ENCODE data around the gene LRP1-AS. TPM values are rescaled to one million over a fixed set of nuclear protein-coding genes. Genes with fewer than 3 reads are reported as not detected.

LRP1-AS gene
- total RNA-seq, 2 donors from 2014 or later = not detected

- H3K36me3 ChIP-seq = peaks cover 7 to 31% of the 10 kb centered on the region in 2 donors
- no peak overlapping the region for H3K4me3 ChIP-seq
- no peaks in the 10 kb centered on the region for H3K4me1 ChIP-seq (replicated peaks)
- 79% methylated on average over 4 of the region's 4 CpGs for WGBS
- H3K27me3 ChIP-seq (replicated peaks; ENCODE audit: insufficient read depth) = no peaks in the 10 kb centered on the region
- H3K9me3 ChIP-seq = no peaks in the 10 kb centered on the region
- H3K27ac ChIP-seq = no peak overlapping the region
- TF ChIP-seq POLR2AphosphoS5 (IDR thresholded peaks at IDR 0.05) (no peak), POLR2A (IDR thresholded peaks at IDR 0.05) (no peak)
- TF ChIP-seq, protein P1, sequence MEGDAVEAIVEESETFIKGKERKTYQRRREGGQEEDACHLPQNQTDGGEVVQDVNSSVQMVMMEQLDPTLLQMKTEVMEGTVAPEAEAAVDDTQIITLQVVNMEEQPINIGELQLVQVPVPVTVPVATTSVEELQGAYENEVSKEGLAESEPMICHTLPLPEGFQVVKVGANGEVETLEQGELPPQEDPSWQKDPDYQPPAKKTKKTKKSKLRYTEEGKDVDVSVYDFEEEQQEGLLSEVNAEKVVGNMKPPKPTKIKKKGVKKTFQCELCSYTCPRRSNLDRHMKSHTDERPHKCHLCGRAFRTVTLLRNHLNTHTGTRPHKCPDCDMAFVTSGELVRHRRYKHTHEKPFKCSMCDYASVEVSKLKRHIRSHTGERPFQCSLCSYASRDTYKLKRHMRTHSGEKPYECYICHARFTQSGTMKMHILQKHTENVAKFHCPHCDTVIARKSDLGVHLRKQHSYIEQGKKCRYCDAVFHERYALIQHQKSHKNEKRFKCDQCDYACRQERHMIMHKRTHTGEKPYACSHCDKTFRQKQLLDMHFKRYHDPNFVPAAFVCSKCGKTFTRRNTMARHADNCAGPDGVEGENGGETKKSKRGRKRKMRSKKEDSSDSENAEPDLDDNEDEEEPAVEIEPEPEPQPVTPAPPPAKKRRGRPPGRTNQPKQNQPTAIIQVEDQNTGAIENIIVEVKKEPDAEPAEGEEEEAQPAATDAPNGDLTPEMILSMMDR (IDR thresholded peaks at IDR 0.05) = no peak
- intact Hi-C loops (cut with DNase I) = no loop called here
- DNase-seq (ENCODE audit: low spot score) = no peak
Observed at GRCh38 chr12:57160040-57160439, 12.6 kb upstream of the LRP1-AS start.

DNA sequence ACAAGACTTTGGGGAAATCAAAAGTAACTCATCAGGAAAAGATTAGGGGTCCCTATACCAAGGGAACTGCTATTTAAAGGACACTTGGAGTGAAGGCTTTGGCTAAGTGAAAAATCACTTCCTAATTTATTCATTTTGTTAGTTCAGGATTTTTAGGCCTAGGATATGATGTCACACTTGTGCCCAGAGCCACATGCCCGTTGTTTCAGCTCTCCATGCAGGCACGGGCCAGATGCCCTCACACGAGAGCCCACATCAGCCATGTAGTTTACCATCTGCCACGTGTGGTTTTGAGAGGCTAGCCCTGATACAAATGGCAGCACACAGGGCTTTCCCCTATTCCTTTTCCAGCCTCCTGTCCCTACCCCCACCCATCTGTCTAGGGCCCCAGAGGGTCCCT is 11.9 kb upstream of the LRP1-AS start:
- 76% methylated on average over 4 of the region's 4 CpGs for WGBS

GRCh38 chr12:57158665-57159064 is 11.2 kb upstream of the LRP1-AS start:
- peaks cover 7 to 31% of the 10 kb centered on the region in 2 donors for H3K36me3 ChIP-seq
- DNase-seq (ENCODE audit: low spot score) = no peak

More for the DNA sequence above, 11.9 kb upstream of the LRP1-AS start:
- intact Hi-C loops (cut with DNase I) = no loop called here
- H3K4me1 ChIP-seq (replicated peaks) = no peaks in the 10 kb centered on the region
- TF ChIP-seq, protein P1 (IDR thresholded peaks at IDR 0.05) = no peak
- no peak for TF ChIP-seq POLR2A (IDR thresholded peaks at IDR 0.05)
- no peak for TF ChIP-seq POLR2AphosphoS5 (IDR thresholded peaks at IDR 0.05)
- no peaks in the 10 kb centered on the region for H3K27me3 ChIP-seq (replicated peaks; ENCODE audit: insufficient read depth)
- H3K9me3 ChIP-seq = no peaks in the 10 kb centered on the region
- peaks cover 7 to 31% of the 10 kb centered on the region in 2 donors for H3K36me3 ChIP-seq
- no peak for DNase-seq (ENCODE audit: low spot score)
- H3K27ac ChIP-seq = no peak overlapping the region
- no peak overlapping the region for H3K4me3 ChIP-seq

DNA sequence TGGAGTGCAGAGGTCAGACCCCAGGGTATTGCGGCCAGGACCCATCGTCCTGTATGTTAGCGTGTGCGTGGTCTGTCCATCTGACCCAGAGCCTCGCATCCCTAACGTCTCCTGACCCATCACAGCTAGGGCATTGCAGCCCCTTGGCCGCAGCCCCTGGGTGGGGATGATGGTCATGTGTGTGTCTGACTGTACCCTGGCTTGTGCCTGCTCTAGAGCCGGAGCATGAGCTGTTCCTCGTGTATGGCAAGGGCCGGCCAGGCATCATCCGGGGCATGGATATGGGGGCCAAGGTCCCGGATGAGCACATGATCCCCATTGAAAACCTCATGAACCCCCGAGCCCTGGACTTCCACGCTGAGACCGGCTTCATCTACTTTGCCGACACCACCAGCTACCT is 10.8 kb upstream of the LRP1-AS start:
- no peak overlapping the region for H3K4me3 ChIP-seq
- no peak overlapping the region for H3K27ac ChIP-seq
- intact Hi-C loops (cut with DNase I) = no loop called here
- H3K4me1 ChIP-seq (replicated peaks) = no peaks in the 10 kb centered on the region
- WGBS = 88% methylated on average over 14 of the region's 16 CpGs
- no peak for DNase-seq (ENCODE audit: low spot score)
- TF ChIP-seq, protein P1 (IDR thresholded peaks at IDR 0.05) = no peak
- no peak for TF ChIP-seq POLR2A (IDR thresholded peaks at IDR 0.05)
- TF ChIP-seq POLR2AphosphoS5 (IDR thresholded peaks at IDR 0.05) = no peak
- no peaks in the 10 kb centered on the region for H3K9me3 ChIP-seq
- peaks cover 7 to 31% of the 10 kb centered on the region in 2 donors for H3K36me3 ChIP-seq
- H3K27me3 ChIP-seq (replicated peaks; ENCODE audit: insufficient read depth) = no peaks in the 10 kb centered on the region

More at GRCh38 chr12:57158665-57159064, 11.2 kb upstream of the LRP1-AS start:
- Histone ChIP-seq H3K27ac (no peak overlapping the region), H3K27me3 (replicated peaks; ENCODE audit: insufficient read depth) (no peaks in the 10 kb centered on the region), H3K9me3 (no peaks in the 10 kb centered on the region), H3K4me1 (replicated peaks) (no peaks in the 10 kb centered on the region), H3K4me3 (no peak overlapping the region)
- intact Hi-C loops (cut with DNase I) = no loop called here
- 67% methylated on average over 3 of the region's 4 CpGs for WGBS
- TF ChIP-seq POLR2AphosphoS5 (IDR thresholded peaks at IDR 0.05) (no peak), POLR2A (IDR thresholded peaks at IDR 0.05) (no peak)
- TF ChIP-seq, protein P1 (IDR thresholded peaks at IDR 0.05) = no peak

GRCh38 chr12:57157588-57158173 is 10.3 kb upstream of the LRP1-AS start:
- Histone ChIP-seq H3K27me3 (replicated peaks; ENCODE audit: insufficient read depth) (no peaks in the 10 kb centered on the region), H3K9me3 (no peaks in the 10 kb centered on the region), H3K36me3 (peaks cover 7 to 27% of the 10 kb centered on the region in 2 donors), H3K4me1 (replicated peaks) (no peaks in the 10 kb centered on the region), H3K4me3 (no peak overlapping the region), H3K27ac (no peak overlapping the region)
- TF ChIP-seq, protein P1 (IDR thresholded peaks at IDR 0.05) = no peak
- no peak for TF ChIP-seq POLR2AphosphoS5 (IDR thresholded peaks at IDR 0.05)
- TF ChIP-seq POLR2A (IDR thresholded peaks at IDR 0.05) = no peak
- no peak for DNase-seq (ENCODE audit: low spot score)
- WGBS = 88% methylated on average over 5 of the region's 5 CpGs
- intact Hi-C loops (cut with DNase I) = no loop called here

Measured in prostate gland (tissue), 2 donors.